HG03354 (cell line): ENCODE data around the gene RPL18A.

Experiments used
- ATAC-seq: cut with Tn5 transposase; IDR thresholded peaks from one replicate; pipeline ENCODE4 v1.9.1; 2021; ENCODE audit warnings: mild to moderate bottlenecking; ENCODE audit not compliant: unreplicated experiment, poor library complexity, severe bottlenecking

RPL18A gene

GRCh38 chr19:17889609-17890214, 30.0 kb downstream of the RPL18A start:
- ATAC-seq = no peak

GRCh38 chr19:17893766-17894165, 34.1 kb downstream of the RPL18A start:
- no peak for ATAC-seq

GRCh38 chr19:17902701-17903100, 43.0 kb downstream of the RPL18A start:
- ATAC-seq = no peak

GRCh38 chr19:17908244-17908643, 48.5 kb downstream of the RPL18A start:
- ATAC-seq = no peak

GRCh38 chr19:17909003-17909732, 49.5 kb downstream of the RPL18A start:
- ATAC-seq = no peak

GRCh38 chr19:17910791-17911360, 51.2 kb downstream of the RPL18A start:
- ATAC-seq = no peak
